IMR-90 (cell line): ENCODE measurements around the gene TMEFF1. TPM values are rescaled to one million over a fixed set of nuclear protein-coding genes. Genes with fewer than 3 reads are reported as not detected.

ENCODE experiments used
- ATAC-seq: fragments of 200-7000 bp; cut with Tn5 transposase; 2 replicates; pipeline ENCODE4 v1.9.1; 2020; ENCODE audit warnings: low read depth, mild to moderate bottlenecking, moderate library complexity
- BruUV-seq: library from RNA; stranded (reverse); fragments of 400-500 nt; replicated peaks from 2 replicates; lab custom pipeline; 2021; lab: Mats Ljungman, UMichigan
- CTCF ChIA-PET: fragments of 300-600 bp; formaldehyde crosslinking; extraction: SDS; loops from one replicate; lab custom pipeline; 2021; ENCODE audit warnings: antibody characterized with exemption; lab: Yijun Ruan, JAX
- POLR2A ChIA-PET: fragments of 300-600 bp; sonication (Branson Sonifier 250); formaldehyde crosslinking; loops from one replicate; lab custom pipeline; 2022; ENCODE audit warnings: antibody characterized with exemption; ENCODE audit not compliant: unreplicated experiment; lab: Charles Lee
- DNase-seq: peaks from one replicate; pipeline ENCODE4 v3.0.0; 2013
- H2AFZ ChIP-seq: replicated peaks from 2 replicates; pipeline ENCODE3; 2013; ENCODE audit warnings: low read length, mild to moderate bottlenecking; ENCODE audit not compliant: poor library complexity
- H2AK5ac ChIP-seq: 2 replicates; pipeline ENCODE4 v1.6.1; 2013; ENCODE audit warnings: low read depth, low read length, inconsistent platforms
- H2AK9ac ChIP-seq: replicated peaks from 2 replicates; pipeline ENCODE3; 2013; ENCODE audit warnings: mild to moderate bottlenecking, low read depth, low read length, moderate library complexity; ENCODE audit not compliant: poor library complexity
- H2BK120ac ChIP-seq: 2 replicates; pipeline ENCODE4 v1.6.1; 2013; ENCODE audit warnings: low read depth, low read length, inconsistent platforms
- H2BK15ac ChIP-seq: 3 replicates; pipeline ENCODE4 v1.6.1; 2013; ENCODE audit warnings: low read depth, low read length, inconsistent platforms
- H2BK20ac ChIP-seq: 2 replicates; pipeline ENCODE4 v1.6.1; 2013; ENCODE audit warnings: low read depth, mild to moderate bottlenecking, inconsistent platforms, low read length, moderate library complexity
- H2BK5ac ChIP-seq: 2 replicates; pipeline ENCODE4 v1.6.1; 2013; ENCODE audit warnings: mild to moderate bottlenecking, low read depth, low read length, inconsistent platforms; ENCODE audit not compliant: poor library complexity, severe bottlenecking
- H3K14ac ChIP-seq: replicated peaks from 2 replicates; pipeline ENCODE4 v1.6.1; 2013; ENCODE audit warnings: low read depth, low read length, inconsistent platforms
- H3K18ac ChIP-seq: 2 replicates; pipeline ENCODE4 v1.6.1; 2013; ENCODE audit warnings: low read depth, low read length, control low read depth
- H3K23ac ChIP-seq: 2 replicates; pipeline ENCODE4 v1.6.1; 2013; ENCODE audit warnings: low read depth, low read length, inconsistent platforms
- H3K27ac ChIP-seq: 2 replicates; pipeline ENCODE4 v1.5.1; 2013; ENCODE audit warnings: mild to moderate bottlenecking, control low read depth, low read length; ENCODE audit not compliant: insufficient read depth
- H3K27me3 ChIP-seq: 2 replicates; pipeline ENCODE4 v1.6.1; 2013; ENCODE audit warnings: low read length; ENCODE audit not compliant: control insufficient read depth, insufficient read depth
- H3K36me3 ChIP-seq: 2 replicates; pipeline ENCODE4 v1.6.1; 2013; ENCODE audit warnings: low read length, mixed read lengths; ENCODE audit not compliant: control insufficient read depth, insufficient read depth
- H3K4ac ChIP-seq: 2 replicates; pipeline ENCODE4 v1.6.1; 2013; ENCODE audit warnings: low read depth, low read length, inconsistent platforms
- H3K4me1 ChIP-seq: 2 replicates; pipeline ENCODE4 v1.6.1; 2013; ENCODE audit warnings: low read length, mixed read lengths; ENCODE audit not compliant: control insufficient read depth, insufficient read depth
- H3K4me2 ChIP-seq: 2 replicates; pipeline ENCODE4 v1.6.1; 2013; ENCODE audit warnings: low read depth, mild to moderate bottlenecking, control low read depth, low read length, moderate library complexity
- H3K4me3 ChIP-seq: 2 replicates; pipeline ENCODE4 v1.5.1; 2013; ENCODE audit warnings: low read depth, mild to moderate bottlenecking, control low read depth, low read length, moderate library complexity; ENCODE audit not compliant: insufficient read depth
- H3K56ac ChIP-seq: 2 replicates; pipeline ENCODE4 v1.6.1; 2013; ENCODE audit warnings: low read length, inconsistent platforms; ENCODE audit not compliant: insufficient read depth; ENCODE audit errors: extremely low read depth
- H3K79me1 ChIP-seq, 2 experiments: 2 replicates each; pipeline ENCODE4 v1.6.1; 2013; ENCODE audit warnings: low read length in 2 of 2, inconsistent platforms in 1 of 2, low read depth in 1 of 2
- H3K9ac ChIP-seq: 2 replicates; pipeline ENCODE4 v1.6.1; 2013; ENCODE audit warnings: low read depth, low read length, control low read depth
- H3K9me1 ChIP-seq: 2 replicates; pipeline ENCODE4 v1.6.1; 2013; ENCODE audit warnings: low read length, inconsistent platforms; ENCODE audit not compliant: insufficient read depth
- H3K9me3 ChIP-seq: 2 replicates; pipeline ENCODE4 v1.6.1; 2013; ENCODE audit warnings: low read length; ENCODE audit not compliant: control insufficient read depth, insufficient read depth
- H4K20me1 ChIP-seq: 2 replicates; pipeline ENCODE4 v1.6.1; 2013; ENCODE audit warnings: low read length, inconsistent platforms; ENCODE audit not compliant: insufficient read depth
- H4K5ac ChIP-seq: 2 replicates; pipeline ENCODE4 v1.6.1; 2013; ENCODE audit warnings: mild to moderate bottlenecking, low read depth, low read length, control low read depth
- H4K8ac ChIP-seq, 2 experiments: 2 replicates each; pipeline ENCODE4 v1.6.1; 2013; ENCODE audit warnings: low read depth in 2 of 2, low read length in 2 of 2, control low read depth in 1 of 2, inconsistent platforms in 1 of 2
- H4K91ac ChIP-seq: 2 replicates; pipeline ENCODE4 v1.6.1; 2013; ENCODE audit warnings: low read depth, low read length, inconsistent platforms; ENCODE audit not compliant: insufficient read depth
- BHLHE40 ChIP-seq: fragments of 150-350 bp; IDR thresholded peaks from 2 replicates; pipeline ENCODE4 v1.6.1; 2016; ENCODE audit warnings: mild to moderate bottlenecking, low read depth, low read length
- CHD1 ChIP-seq: IDR thresholded peaks from 2 replicates; pipeline ENCODE4 v1.6.1; 2012; ENCODE audit warnings: low read depth, low read length, improper control_type of control experiment
- CTCF ChIP-seq: conservative IDR thresholded peaks from 2 replicates; pipeline ENCODE4 v1.5.1; 2012; ENCODE audit warnings: mild to moderate bottlenecking, low read depth, low read length, improper control_type of control experiment
- ELK1 ChIP-seq: fragments of 150-350 bp; IDR thresholded peaks from 2 replicates; pipeline ENCODE4 v1.6.1; 2016; ENCODE audit warnings: low read depth, mild to moderate bottlenecking, low read length, moderate library complexity, borderline replicate concordance
- FOS ChIP-seq: fragments of 150-350 bp; IDR thresholded peaks from 2 replicates; pipeline ENCODE4 v1.6.1; 2016; ENCODE audit warnings: low read depth, low read length
- MAZ ChIP-seq: IDR thresholded peaks from 2 replicates; pipeline ENCODE4 v1.6.1; 2012; ENCODE audit warnings: low read depth, mild to moderate bottlenecking, low read length, improper control_type of control experiment, moderate library complexity, borderline replicate concordance
- MXI1 ChIP-seq: IDR thresholded peaks from 2 replicates; pipeline ENCODE4 v1.6.1; 2012; ENCODE audit warnings: low read depth, mild to moderate bottlenecking, low read length, moderate library complexity, borderline replicate concordance
- NFE2L2 ChIP-seq: fragments of 150-350 bp; IDR thresholded peaks from 2 replicates; pipeline ENCODE4 v1.6.1; 2016; ENCODE audit warnings: low read depth, mild to moderate bottlenecking, low read length
- POLR2A ChIP-seq: IDR thresholded peaks from 2 replicates; pipeline ENCODE4 v1.6.1; 2012; ENCODE audit warnings: mild to moderate bottlenecking, low read depth, low read length
- RFX5 ChIP-seq: IDR thresholded peaks from 2 replicates; pipeline ENCODE4 v1.8.0; 2012; ENCODE audit warnings: low read depth, mild to moderate bottlenecking, low read length, moderate library complexity
- SMC3 ChIP-seq: fragments of 150-350 bp; IDR thresholded peaks from 2 replicates; pipeline ENCODE4 v1.6.1; 2016; ENCODE audit warnings: low read depth, mild to moderate bottlenecking, antibody characterized with exemption, low read length, moderate library complexity
- USF2 ChIP-seq: fragments of 150-350 bp; IDR thresholded peaks from 2 replicates; pipeline ENCODE4 v1.6.1; 2017; ENCODE audit warnings: mild to moderate bottlenecking, antibody characterized with exemption, low read length, low read depth
- WGBS, 2 experiments: methylation state at CpG; one replicate each; pipeline versions ENCODE4 v1.1.5 to v1.1.7; 2013; ENCODE audit warnings: missing lambda C conversion rate in 2 of 2; ENCODE audit not compliant: insufficient read length in 1 of 2; ENCODE audit errors: extremely low coverage in 2 of 2; 5-methylcytosine and 5-hydroxymethylcytosine counted together
- dilution Hi-C: fragments of 300-500 bp; cut with HindIII; formaldehyde crosslinking; loops from one replicate; pipeline ENCODE4 v1.14.3; 2018; ENCODE audit warnings: low sequenced_read_pairs; ENCODE audit not compliant: unreplicated experiment
- in situ Hi-C: fragments of 300-500 bp; cut with MboI; formaldehyde crosslinking; loops from 3 replicates; pipeline ENCODE4 v1.14.3; 2019; ENCODE audit warnings: low sequenced_read_pairs, inconsistent platforms, mixed read lengths
- intact Hi-C: fragments of 100-400 bp; cut with micrococcal nuclease; formaldehyde crosslinking; loops from 2 replicates; pipeline ENCODE4 v1.10.0; 2022
- polyA plus RNA-seq, 3 experiments: library from polyadenylated mRNA; depleted of rRNA; stranded (reverse); fragments of >200 nt; gene quantifications; 2 replicates each; pipeline ENCODE4 v1.2.3, GENCODE V29; 2012; ENCODE audit warnings: low replicate concordance in 1 of 3
- total RNA-seq: library from RNA; depleted of rRNA; stranded (reverse); fragments of >200 nt; gene quantifications from 2 replicates; pipeline ENCODE4 v1.2.3, GENCODE V29; 2012

Gene TMEFF1
- total and polyA plus RNA-seq, 2 of the 4 experiments (the other 2 are of a cell fraction), result 0.62 to 0.90 TPM

GRCh38 chr9:100457517-100457916, 15.4 kb upstream of the TMEFF1 start:
- H3K27ac ChIP-seq, result no peak overlapping the region
- TF ChIP-seq USF2 (no peak), CHD1 (no peak), ELK1 (no peak), BHLHE40 (no peak), FOS (no peak), MAZ (no peak), RFX5 (no peak), SMC3 (no peak), MXI1 (no peak), NFE2L2 (no peak), POLR2A (no peak), CTCF (no peak)
- H3K79me1 ChIP-seq, result peaks cover 24 to 56% of the 10 kb centered on the region in 2 experiments
- ChIA-PET CTCF (interaction anchor here (1.0 kb wide), 1 partner anchor 35 kb away, joined by 3 read pairs; no protein-coding TSS in a partner anchor), POLR2A (no interaction called here)
- no peak overlapping the region for H3K14ac ChIP-seq
- peaks cover 9% of the 10 kb centered on the region for H4K20me1 ChIP-seq
- H3K4me3 ChIP-seq, result no peak overlapping the region
- no TSS peak for BruUV-seq
- H2AK9ac ChIP-seq, result no peak overlapping the region
- no peak overlapping the region for H3K23ac ChIP-seq
- no CpG with 5 or more reads among the region's 1 CpG for WGBS, 2 experiments
- H2BK5ac ChIP-seq, result no peak overlapping the region
- no peak overlapping the region for H3K18ac ChIP-seq
- H2BK20ac ChIP-seq, result no peak overlapping the region
- H3K4me2 ChIP-seq, result no peak overlapping the region
- DNase-seq (no peak), ATAC-seq (no peak)
- no peak overlapping the region for H4K8ac ChIP-seq
- no peak overlapping the region for H2BK15ac ChIP-seq
- peaks cover 3% of the 10 kb centered on the region; the same call in 1 of the 2 replicates for H3K4me1 ChIP-seq
- H3K9me3 ChIP-seq, result peaks cover 2% of the 10 kb centered on the region; the same call in 1 of the 2 replicates
- H3K36me3 ChIP-seq, result peaks cover 14% of the 10 kb centered on the region
- no peak overlapping the region for H2AK5ac ChIP-seq
- peaks cover 18% of the 10 kb centered on the region; the same call in 1 of the 2 replicates for H3K9me1 ChIP-seq
- no peak overlapping the region for H4K5ac ChIP-seq
- no peak overlapping the region for H2BK120ac ChIP-seq
- dilution Hi-C loops (no loop called here), intact Hi-C loops (no loop called here), in situ Hi-C loops (loop anchor here (10.0 kb wide), 1 partner anchor 127 kb away; no protein-coding TSS in a partner anchor)
- no peak overlapping the region for H4K91ac ChIP-seq
- H3K27me3 ChIP-seq, result no peaks in the 10 kb centered on the region
- H3K4ac ChIP-seq, result no peak overlapping the region
- H2AFZ ChIP-seq, result no peak overlapping the region
- no peak overlapping the region for H3K56ac ChIP-seq
- no peak overlapping the region for H3K9ac ChIP-seq
